GM19468 (cell line): Measurements from ENCODE around the gene PKNOX2.

Experiments
- ATAC-seq: cut with Tn5 transposase; IDR thresholded peaks from one replicate; pipeline ENCODE4 v1.9.1; 2021; ENCODE audit warnings: mild to moderate bottlenecking, moderate library complexity, moderate number of reproducible peaks; ENCODE audit not compliant: unreplicated experiment; ENCODE audit errors: extremely low read depth

The PKNOX2 gene

GRCh38 chr11:125328225-125328580 lies 163.7 kb downstream of the PKNOX2 start:
- ATAC-seq = no peak

GRCh38 chr11:125329786-125330185 lies 165.2 kb downstream of the PKNOX2 start:
- ATAC-seq = no peak

GRCh38 chr11:125330462-125331325 lies 166.1 kb downstream of the PKNOX2 start:
- ATAC-seq = no peak

GRCh38 chr11:125331357-125332035 lies 166.9 kb downstream of the PKNOX2 start:
- no peak for ATAC-seq

GRCh38 chr11:125332821-125333220 lies 168.3 kb downstream of the PKNOX2 start:
- no peak for ATAC-seq

GRCh38 chr11:125333354-125334073 lies 169.0 kb downstream of the PKNOX2 start:
- ATAC-seq = no peak

- ATAC-seq = no peak
These were observed 170.6 kb downstream of the PKNOX2 start for GRCh38 chr11:125335106-125335505.

GRCh38 chr11:125337836-125338834 lies 173.6 kb downstream of the PKNOX2 start:
- no peak for ATAC-seq

GRCh38 chr11:125338886-125339811 lies 174.6 kb downstream of the PKNOX2 start:
- ATAC-seq = no peak

GRCh38 chr11:125341676-125342075 lies 177.1 kb downstream of the PKNOX2 start:
- no peak for ATAC-seq

- ATAC-seq = no peak
These were observed 177.9 kb downstream of the PKNOX2 start for GRCh38 chr11:125342281-125342930.

- ATAC-seq = no peak
These were observed 178.7 kb downstream of the PKNOX2 start for GRCh38 chr11:125343086-125343717.

- ATAC-seq = no peak
These were observed 179.2 kb downstream of the PKNOX2 start for GRCh38 chr11:125343718-125344131.

- ATAC-seq = no peak
These were observed 180.4 kb downstream of the PKNOX2 start for GRCh38 chr11:125344846-125345420.

- ATAC-seq = no peak
These were observed 181.0 kb downstream of the PKNOX2 start for GRCh38 chr11:125345421-125346178.

- ATAC-seq = no peak
These were observed 181.6 kb downstream of the PKNOX2 start for GRCh38 chr11:125346179-125346530.
